ENCODE results near the gene FER1L5. TPM values are rescaled to one million over a fixed set of nuclear protein-coding genes. Genes with fewer than 3 reads are reported as not detected.

The FER1L5 gene
- 0.01 to 0.02 TPM (median 0.01 TPM) in 3 of 5 replicates, not detected in the others for total RNA-seq (2022; extraction: Qiagen RNA extraction)

GRCh38 chr2:96642564-96643360, at the start of gene FER1L5:
TSS of gene FER1L5 (plus strand) at chr2:96642764. CDS start at chr2:96642837, 73 bp downstream.

GRCh38 chr2:96638144-96639121, 4.1 kb upstream of the FER1L5 start, which contains the start of gene KANSL3:
TSS of gene KANSL3 (minus strand) at chr2:96638312. CDS start at chr2:96637135, 1,177 bp downstream.

GRCh38 chr2:96739633-96740428, 97.3 kb downstream of the FER1L5 start, which contains the start of gene LMAN2L:
TSS of gene LMAN2L (minus strand) at chr2:96740064. CDS start at chr2:96740040, 24 bp downstream.

Other genes with a start within 250 kb of the FER1L5 start
- gene NEURL3, start 137.4 kb upstream of the FER1L5 start, total RNA-seq (2022; extraction: Qiagen RNA extraction) = 0.96 to 2.2 TPM (median 1.4 TPM) in 5 replicates
- gene ARID5A, start 106.0 kb upstream of the FER1L5 start, total RNA-seq (2022; extraction: Qiagen RNA extraction) = 6.1 to 9.3 TPM (median 8.3 TPM) in 5 replicates
- 28.4 to 33.8 TPM (median 29.9 TPM) in 5 replicates for gene KANSL3, start 4.5 kb upstream of the FER1L5 start, total RNA-seq (2022; extraction: Qiagen RNA extraction)
- 23.0 to 26.0 TPM (median 23.8 TPM) in 5 replicates for gene LMAN2L, start 97.3 kb downstream of the FER1L5 start, total RNA-seq (2022; extraction: Qiagen RNA extraction)
- gene CNNM4, start 118.1 kb downstream of the FER1L5 start, total RNA-seq (2022; extraction: Qiagen RNA extraction) = 12.3 to 16.9 TPM (median 15.4 TPM) in 5 replicates
- 9.8 to 16.3 TPM (median 14.6 TPM) in 5 replicates for gene CNNM3, start 173.5 kb downstream of the FER1L5 start, total RNA-seq (2022; extraction: Qiagen RNA extraction)
- 0.72 to 2.6 TPM (median 2.2 TPM) in 5 replicates for gene ANKRD23, start 201.3 kb downstream of the FER1L5 start, total RNA-seq (2022; extraction: Qiagen RNA extraction)
- 19.1 to 23.9 TPM (median 22.4 TPM) in 5 replicates for gene ANKRD39, start 215.3 kb downstream of the FER1L5 start, total RNA-seq (2022; extraction: Qiagen RNA extraction)
- 16.1 to 23.9 TPM (median 22.2 TPM) in 5 replicates for gene SEMA4C, start 227.3 kb downstream of the FER1L5 start, total RNA-seq (2022; extraction: Qiagen RNA extraction)